ENCODE measurements around the gene CUEDC1. TPM values are rescaled to one million over a fixed set of nuclear protein-coding genes. Genes with fewer than 3 reads are reported as not detected.

Gene CUEDC1
- total and polyA plus RNA-seq, 2 of the 13 experiments (the other 11 are each of a cell fraction or from before 2014, with no cell fraction given): 7.4 to 12.9 TPM

DNA sequence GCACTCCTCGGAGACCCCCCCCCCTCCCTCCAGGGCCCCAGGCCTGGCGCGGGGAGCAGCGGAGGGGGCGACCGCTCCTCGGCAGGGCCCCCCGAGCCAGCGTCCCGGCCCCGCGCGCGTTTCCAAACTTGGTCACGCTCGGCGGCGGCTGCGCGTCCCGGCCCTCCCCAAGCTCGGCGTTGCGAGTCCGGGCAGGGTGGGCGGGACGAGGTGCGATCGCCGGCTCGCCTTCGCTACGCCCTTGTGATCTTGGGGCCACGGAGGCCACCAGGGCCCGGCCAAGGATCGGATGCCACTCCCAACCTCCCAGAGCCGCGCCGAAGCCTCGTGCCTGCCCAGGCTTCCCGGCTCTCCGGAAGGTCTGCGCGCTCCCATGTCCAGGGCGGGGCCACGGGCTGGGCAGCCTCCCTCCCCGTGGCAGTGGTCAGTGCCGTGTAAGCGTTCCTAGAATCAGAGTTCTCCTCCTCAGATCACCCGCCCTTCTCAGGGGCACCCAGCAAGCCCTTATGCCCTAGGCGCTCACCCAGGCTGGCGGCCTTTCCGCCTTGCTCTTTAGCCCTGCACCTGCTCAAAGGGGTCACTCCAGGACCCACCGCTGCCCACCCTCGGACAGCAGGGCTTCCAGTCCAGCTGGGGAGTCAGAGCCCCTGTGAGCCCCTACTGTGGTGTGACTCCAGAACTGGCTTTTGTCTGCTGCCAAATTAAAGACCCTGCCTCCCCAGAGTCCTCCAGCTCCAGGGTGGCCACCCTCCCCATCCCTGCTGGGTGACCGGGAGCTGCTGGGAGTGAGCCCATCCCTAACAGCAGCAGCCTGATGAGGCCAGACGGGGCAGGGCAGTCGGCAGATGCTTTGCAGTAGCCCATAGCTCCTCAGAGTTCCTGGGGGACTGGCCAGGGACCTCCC is 93.2 kb downstream of the CUEDC1 start (continued):
- TF ChIP-seq IKZF4 (CRISPR knock-in tag; IDR thresholded peaks at IDR 0.05; ENCODE audit: borderline replicate concordance, low read depth, not compliant biosample characterization): peak; percentile 73
- peak; percentile 26; the same call in 1 of the 2 replicates for TF ChIP-seq TEAD2 (CRISPR knock-in tag; IDR thresholded peaks at IDR 0.05)
- TF ChIP-seq, protein P1, sequence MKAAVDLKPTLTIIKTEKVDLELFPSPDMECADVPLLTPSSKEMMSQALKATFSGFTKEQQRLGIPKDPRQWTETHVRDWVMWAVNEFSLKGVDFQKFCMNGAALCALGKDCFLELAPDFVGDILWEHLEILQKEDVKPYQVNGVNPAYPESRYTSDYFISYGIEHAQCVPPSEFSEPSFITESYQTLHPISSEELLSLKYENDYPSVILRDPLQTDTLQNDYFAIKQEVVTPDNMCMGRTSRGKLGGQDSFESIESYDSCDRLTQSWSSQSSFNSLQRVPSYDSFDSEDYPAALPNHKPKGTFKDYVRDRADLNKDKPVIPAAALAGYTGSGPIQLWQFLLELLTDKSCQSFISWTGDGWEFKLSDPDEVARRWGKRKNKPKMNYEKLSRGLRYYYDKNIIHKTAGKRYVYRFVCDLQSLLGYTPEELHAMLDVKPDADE (CRISPR knock-in tag; IDR thresholded peaks at IDR 0.05): peak; percentile 79; the same call in 1 of the 2 replicates
- peak; percentile 80 for TF ChIP-seq POLR2G (IDR thresholded peaks at IDR 0.05; ENCODE audit: low read depth, low read length)
- TF ChIP-seq, protein P2, sequence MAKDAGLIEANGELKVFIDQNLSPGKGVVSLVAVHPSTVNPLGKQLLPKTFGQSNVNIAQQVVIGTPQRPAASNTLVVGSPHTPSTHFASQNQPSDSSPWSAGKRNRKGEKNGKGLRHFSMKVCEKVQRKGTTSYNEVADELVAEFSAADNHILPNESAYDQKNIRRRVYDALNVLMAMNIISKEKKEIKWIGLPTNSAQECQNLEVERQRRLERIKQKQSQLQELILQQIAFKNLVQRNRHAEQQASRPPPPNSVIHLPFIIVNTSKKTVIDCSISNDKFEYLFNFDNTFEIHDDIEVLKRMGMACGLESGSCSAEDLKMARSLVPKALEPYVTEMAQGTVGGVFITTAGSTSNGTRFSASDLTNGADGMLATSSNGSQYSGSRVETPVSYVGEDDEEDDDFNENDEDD (CRISPR knock-in tag; IDR thresholded peaks at IDR 0.05; ENCODE audit: borderline replicate concordance): peak; percentile 95
- TF ChIP-seq NCOA1 (CRISPR knock-in tag; IDR thresholded peaks at IDR 0.05): peak; percentile 7; the same call in 1 of the 2 replicates
- no peak; the same call in 1 of the 2 replicates for TF ChIP-seq ZNF543 (CRISPR knock-in tag; IDR thresholded peaks at IDR 0.05)
- TF ChIP-seq ZNF354B (CRISPR knock-in tag; IDR thresholded peaks at IDR 0.05): 0 out of 2 replicates have a peak, but pooled peaks have one; percentile 25
- no peak for TF ChIP-seq RFXANK (CRISPR knock-in tag; IDR thresholded peaks at IDR 0.05)
- TF ChIP-seq ZNF343 (CRISPR knock-in tag; IDR thresholded peaks at IDR 0.05): peak; percentile 99
- TF ChIP-seq, protein P3, sequence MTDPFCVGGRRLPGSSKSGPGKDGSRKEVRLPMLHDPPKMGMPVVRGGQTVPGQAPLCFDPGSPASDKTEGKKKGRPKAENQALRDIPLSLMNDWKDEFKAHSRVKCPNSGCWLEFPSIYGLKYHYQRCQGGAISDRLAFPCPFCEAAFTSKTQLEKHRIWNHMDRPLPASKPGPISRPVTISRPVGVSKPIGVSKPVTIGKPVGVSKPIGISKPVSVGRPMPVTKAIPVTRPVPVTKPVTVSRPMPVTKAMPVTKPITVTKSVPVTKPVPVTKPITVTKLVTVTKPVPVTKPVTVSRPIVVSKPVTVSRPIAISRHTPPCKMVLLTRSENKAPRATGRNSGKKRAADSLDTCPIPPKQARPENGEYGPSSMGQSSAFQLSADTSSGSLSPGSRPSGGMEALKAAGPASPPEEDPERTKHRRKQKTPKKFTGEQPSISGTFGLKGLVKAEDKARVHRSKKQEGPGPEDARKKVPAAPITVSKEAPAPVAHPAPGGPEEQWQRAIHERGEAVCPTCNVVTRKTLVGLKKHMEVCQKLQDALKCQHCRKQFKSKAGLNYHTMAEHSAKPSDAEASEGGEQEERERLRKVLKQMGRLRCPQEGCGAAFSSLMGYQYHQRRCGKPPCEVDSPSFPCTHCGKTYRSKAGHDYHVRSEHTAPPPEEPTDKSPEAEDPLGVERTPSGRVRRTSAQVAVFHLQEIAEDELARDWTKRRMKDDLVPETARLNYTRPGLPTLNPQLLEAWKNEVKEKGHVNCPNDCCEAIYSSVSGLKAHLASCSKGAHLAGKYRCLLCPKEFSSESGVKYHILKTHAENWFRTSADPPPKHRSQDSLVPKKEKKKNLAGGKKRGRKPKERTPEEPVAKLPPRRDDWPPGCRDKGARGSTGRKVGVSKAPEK (CRISPR knock-in tag; IDR thresholded peaks at IDR 0.05; ENCODE audit: borderline replicate concordance): no peak; the same call in 1 of the 2 replicates
- peak; percentile 54; the same call in 1 of the 2 replicates for TF ChIP-seq FOXJ3 (CRISPR knock-in tag; IDR thresholded peaks at IDR 0.05; ENCODE audit: borderline replicate concordance)
- no peak for TF ChIP-seq ZNF501 (CRISPR knock-in tag; IDR thresholded peaks at IDR 0.05)
- peak; percentile 70 for TF ChIP-seq ZSCAN21 (CRISPR knock-in tag; IDR thresholded peaks at IDR 0.05; ENCODE audit: borderline replicate concordance)
- TF ChIP-seq, protein P4, sequence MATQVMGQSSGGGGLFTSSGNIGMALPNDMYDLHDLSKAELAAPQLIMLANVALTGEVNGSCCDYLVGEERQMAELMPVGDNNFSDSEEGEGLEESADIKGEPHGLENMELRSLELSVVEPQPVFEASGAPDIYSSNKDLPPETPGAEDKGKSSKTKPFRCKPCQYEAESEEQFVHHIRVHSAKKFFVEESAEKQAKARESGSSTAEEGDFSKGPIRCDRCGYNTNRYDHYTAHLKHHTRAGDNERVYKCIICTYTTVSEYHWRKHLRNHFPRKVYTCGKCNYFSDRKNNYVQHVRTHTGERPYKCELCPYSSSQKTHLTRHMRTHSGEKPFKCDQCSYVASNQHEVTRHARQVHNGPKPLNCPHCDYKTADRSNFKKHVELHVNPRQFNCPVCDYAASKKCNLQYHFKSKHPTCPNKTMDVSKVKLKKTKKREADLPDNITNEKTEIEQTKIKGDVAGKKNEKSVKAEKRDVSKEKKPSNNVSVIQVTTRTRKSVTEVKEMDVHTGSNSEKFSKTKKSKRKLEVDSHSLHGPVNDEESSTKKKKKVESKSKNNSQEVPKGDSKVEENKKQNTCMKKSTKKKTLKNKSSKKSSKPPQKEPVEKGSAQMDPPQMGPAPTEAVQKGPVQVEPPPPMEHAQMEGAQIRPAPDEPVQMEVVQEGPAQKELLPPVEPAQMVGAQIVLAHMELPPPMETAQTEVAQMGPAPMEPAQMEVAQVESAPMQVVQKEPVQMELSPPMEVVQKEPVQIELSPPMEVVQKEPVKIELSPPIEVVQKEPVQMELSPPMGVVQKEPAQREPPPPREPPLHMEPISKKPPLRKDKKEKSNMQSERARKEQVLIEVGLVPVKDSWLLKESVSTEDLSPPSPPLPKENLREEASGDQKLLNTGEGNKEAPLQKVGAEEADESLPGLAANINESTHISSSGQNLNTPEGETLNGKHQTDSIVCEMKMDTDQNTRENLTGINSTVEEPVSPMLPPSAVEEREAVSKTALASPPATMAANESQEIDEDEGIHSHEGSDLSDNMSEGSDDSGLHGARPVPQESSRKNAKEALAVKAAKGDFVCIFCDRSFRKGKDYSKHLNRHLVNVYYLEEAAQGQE (IDR thresholded peaks at IDR 0.05; ENCODE audit: borderline replicate concordance in 1 of 2, low read depth in 1 of 2, low read length in 2 of 2): no peak
- TF ChIP-seq, protein P5, sequence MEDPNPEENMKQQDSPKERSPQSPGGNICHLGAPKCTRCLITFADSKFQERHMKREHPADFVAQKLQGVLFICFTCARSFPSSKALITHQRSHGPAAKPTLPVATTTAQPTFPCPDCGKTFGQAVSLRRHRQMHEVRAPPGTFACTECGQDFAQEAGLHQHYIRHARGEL (CRISPR knock-in tag; IDR thresholded peaks at IDR 0.05): 0 out of 2 replicates have a peak, but pooled peaks have one; percentile 45
- TF ChIP-seq NFYB (CRISPR knock-in tag; IDR thresholded peaks at IDR 0.05): no peak; the same call in 1 of the 2 replicates
- TF ChIP-seq RFX3 (CRISPR knock-in tag; IDR thresholded peaks at IDR 0.05): no peak; the same call in 1 of the 2 replicates
- peak; percentile 87; the same call in 1 of the 2 replicates for TF ChIP-seq ZNF557 (CRISPR knock-in tag; IDR thresholded peaks at IDR 0.05)

Data from HepG2 (cell line).